ENCODE results near the gene AGPAT2. TPM values are rescaled to one million over a fixed set of nuclear protein-coding genes. Genes with fewer than 3 reads are reported as not detected.

Gene AGPAT2
- 52.0 and 54.6 TPM in 2 replicates for total RNA-seq

DNA sequence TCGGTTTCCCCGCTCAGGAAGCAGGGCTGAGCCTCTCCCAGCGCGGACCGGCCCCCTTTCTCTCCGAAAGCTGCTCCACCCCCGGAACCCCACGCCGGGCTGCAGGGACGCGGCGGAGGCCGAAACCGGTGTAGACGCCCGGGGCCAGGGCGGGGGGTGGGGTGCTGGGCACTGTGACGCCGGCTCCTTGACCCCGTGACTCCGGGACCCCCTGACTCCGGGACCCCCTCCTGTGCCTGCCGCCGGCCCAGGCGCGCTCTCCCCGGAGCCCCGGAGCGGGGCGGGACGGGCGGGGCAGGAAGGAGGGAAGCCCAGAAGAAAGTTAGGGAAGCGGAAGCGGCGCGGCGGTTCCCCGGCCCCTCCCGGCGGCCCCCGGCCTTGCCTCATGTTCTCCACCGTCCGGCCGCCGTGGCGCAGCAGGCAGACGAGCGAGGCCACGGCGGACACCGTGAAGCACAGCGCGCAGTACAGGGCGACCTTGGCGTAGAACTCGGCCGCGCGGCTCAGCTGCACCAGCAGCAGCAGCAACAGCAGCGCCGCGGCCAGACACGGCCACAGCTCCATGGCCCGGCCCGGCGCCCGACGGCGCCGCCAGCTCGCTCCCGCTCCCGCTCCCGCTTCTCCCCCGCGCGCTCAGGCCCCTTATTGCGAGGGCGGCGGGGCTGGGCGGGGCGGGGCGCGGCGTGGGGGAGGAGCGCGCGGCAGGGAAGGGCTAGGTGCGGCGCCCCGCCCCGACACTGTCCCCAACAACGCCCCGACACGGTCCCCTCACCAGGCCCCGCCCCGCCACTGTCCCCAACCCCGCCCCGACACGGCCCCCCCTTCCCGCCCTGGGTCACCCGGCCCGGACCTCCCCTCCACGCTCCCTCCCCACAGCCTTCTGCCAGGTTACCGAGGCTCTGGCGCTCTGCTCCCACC, at the start of gene AGPAT2:
TSS of gene AGPAT2 (minus strand) at position 664 of the 918 bp plus-strand sequence. CDS start at position 564, 100 bp downstream.

DNA sequence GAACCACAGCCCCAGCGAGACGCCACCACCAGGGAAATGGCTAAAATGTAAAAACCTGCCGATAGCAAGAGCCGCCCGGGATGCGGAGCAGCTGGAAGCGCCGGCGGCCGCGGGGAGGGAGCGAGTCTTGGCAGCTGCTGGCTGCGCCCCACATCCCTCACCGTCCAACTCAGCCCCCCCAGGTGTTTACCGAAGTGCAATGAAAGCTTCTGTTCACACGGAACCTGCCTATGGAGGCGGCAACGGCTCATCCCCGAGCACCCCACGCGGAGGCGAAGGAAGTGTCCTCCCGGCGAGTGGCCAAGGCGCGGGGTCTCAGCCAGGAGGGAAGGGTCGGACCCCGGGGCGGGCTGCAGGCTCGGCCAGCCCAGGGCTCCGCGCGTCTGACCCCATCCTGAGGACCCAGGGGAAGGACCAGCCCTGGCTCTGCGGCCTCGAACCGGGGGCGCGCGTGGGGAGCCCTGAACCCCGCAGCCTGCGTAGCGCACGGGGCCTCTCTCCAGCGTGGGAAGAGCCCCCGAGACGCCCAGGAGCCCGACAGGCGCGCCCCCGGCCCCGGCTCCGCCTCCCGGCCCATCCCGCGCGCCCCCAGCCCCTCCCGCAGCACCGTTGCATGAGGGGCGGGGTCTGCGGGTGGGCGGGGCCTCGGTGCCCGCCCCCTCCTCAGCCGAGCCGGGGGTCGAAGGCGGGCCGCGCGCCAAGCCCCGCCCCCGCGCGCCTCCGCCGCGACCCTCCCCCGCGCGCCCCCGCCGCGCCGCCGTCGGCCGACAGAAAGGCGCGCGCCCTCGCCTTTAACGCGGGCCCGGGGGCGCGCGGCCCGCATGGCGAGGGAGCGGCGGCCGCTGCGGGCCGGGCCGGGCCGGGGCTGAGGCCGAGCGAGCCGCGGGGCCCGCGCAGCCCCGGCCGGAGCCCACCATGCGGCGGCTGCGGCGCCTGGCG, 24.8 kb upstream of the AGPAT2 start, which contains the start of gene DIPK1B:
TSS of gene DIPK1B (plus strand) at position 822 of the 939 bp plus-strand sequence. CDS start at position 916, 94 bp downstream.

DNA sequence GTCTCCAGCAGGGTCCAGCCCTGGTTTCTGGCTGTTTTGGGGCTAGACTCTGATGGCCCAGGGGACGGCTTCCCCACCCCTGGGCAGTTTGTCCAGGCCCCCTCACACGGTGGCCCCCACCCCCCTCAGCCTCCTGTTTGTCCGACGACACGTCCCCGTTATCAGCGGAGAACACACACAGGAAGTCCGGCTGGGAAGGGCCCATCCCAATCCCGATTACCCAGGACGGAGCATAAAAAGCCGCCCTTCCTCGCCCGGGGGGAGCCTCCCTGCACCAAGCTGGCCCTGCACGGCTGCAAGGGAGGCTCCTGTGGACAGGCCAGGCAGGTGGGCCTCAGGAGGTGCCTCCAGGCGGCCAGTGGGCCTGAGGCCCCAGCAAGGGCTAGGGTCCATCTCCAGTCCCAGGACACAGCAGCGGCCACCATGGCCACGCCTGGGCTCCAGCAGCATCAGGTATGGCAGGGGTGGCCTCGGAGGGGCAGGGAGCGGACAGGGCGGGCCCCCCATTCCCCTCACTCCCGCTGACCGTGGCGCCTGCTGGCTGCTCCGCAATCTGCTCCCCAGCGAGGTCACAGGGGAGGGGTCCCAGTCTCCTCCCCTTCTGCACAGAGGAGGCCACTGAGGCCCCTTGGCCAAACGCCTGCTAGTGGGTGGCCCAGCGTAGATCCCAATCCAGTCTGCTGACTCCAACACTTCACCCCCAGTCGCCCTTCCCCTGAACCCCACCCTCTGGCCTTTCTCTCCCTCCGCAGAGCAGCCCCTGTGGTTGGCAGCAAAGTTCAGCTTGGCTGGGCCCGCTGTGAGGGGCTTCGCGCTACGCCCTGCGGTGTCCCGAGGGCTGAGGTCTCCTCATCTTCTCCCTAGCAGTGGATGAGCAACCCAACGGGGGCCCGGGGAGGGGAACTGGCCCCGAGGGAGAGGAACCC, 24.3 kb downstream of the AGPAT2 start, which contains the start of gene EGFL7:
TSS of gene EGFL7 (plus strand) at position 261 of the 926 bp plus-strand sequence. CDS start 5,367 bp downstream, outside the sequence.

Other genes with a start within 250 kb of the AGPAT2 start
- 9.1 and 10.7 TPM in 2 replicates for gene INPP5E, start 247.6 kb downstream of the AGPAT2 start, total RNA-seq
- gene SEC16A, start 204.4 kb downstream of the AGPAT2 start, total RNA-seq, result 24.3 and 28.4 TPM in 2 replicates
- gene NOTCH1, start 141.4 kb downstream of the AGPAT2 start, total RNA-seq, result 10.7 and 24.4 TPM in 2 replicates
- gene EGFL7, start 24.5 kb downstream of the AGPAT2 start, total RNA-seq, result 7.2 and 12.2 TPM in 2 replicates
- gene DIPK1B, start 25.1 kb upstream of the AGPAT2 start, total RNA-seq, result 0.22 and 1.1 TPM in 2 replicates
- not detected in 2 replicates for gene LCN10, start 55.5 kb upstream of the AGPAT2 start, total RNA-seq
- not detected in 2 replicates for gene LCN6, start 61.1 kb upstream of the AGPAT2 start, total RNA-seq
- gene LCN8, start 70.8 kb upstream of the AGPAT2 start, total RNA-seq, result not detected in 2 replicates
- not detected in 2 replicates for gene LCN15, start 77.1 kb upstream of the AGPAT2 start, total RNA-seq
- 52.2 and 62.0 TPM in 2 replicates for gene TMEM141, start 103.9 kb upstream of the AGPAT2 start, total RNA-seq
- gene CCDC183, start 108.9 kb upstream of the AGPAT2 start, total RNA-seq, result 0.37 TPM in 1 of 2 replicates, not detected in the other
- 66.7 and 87.5 TPM in 2 replicates for gene RABL6, start 120.5 kb upstream of the AGPAT2 start, total RNA-seq
- 1.4 and 3.5 TPM in 2 replicates for gene AJM1, start 155.0 kb upstream of the AGPAT2 start, total RNA-seq
- 44.4 and 70.9 TPM in 2 replicates for gene PHPT1, start 162.0 kb upstream of the AGPAT2 start, total RNA-seq
- gene MAMDC4, start 164.9 kb upstream of the AGPAT2 start, total RNA-seq, result 1.1 and 3.1 TPM in 2 replicates
- gene EDF1, start 178.9 kb upstream of the AGPAT2 start, total RNA-seq, result 265 and 280 TPM in 2 replicates
- gene TRAF2, start 199.1 kb upstream of the AGPAT2 start, total RNA-seq, result 9.6 and 16.3 TPM in 2 replicates